ENCODE data around the gene ASMTL. TPM values are rescaled to one million over a fixed set of nuclear protein-coding genes. Genes with fewer than 3 reads are reported as not detected.
A peak's percentile ranks its signal among the peaks of the same experiment; 100 is the strongest.
"Not testable (repeated sequence)": the region's sequence is repeated elsewhere in the genome, so short reads cannot be mapped to it uniquely, and the experiment has no call there.

Gene ASMTL
- total RNA-seq, 2 donors from 2014 or later: 43.1 to 44.2 TPM

- TF ChIP-seq, protein P1, sequence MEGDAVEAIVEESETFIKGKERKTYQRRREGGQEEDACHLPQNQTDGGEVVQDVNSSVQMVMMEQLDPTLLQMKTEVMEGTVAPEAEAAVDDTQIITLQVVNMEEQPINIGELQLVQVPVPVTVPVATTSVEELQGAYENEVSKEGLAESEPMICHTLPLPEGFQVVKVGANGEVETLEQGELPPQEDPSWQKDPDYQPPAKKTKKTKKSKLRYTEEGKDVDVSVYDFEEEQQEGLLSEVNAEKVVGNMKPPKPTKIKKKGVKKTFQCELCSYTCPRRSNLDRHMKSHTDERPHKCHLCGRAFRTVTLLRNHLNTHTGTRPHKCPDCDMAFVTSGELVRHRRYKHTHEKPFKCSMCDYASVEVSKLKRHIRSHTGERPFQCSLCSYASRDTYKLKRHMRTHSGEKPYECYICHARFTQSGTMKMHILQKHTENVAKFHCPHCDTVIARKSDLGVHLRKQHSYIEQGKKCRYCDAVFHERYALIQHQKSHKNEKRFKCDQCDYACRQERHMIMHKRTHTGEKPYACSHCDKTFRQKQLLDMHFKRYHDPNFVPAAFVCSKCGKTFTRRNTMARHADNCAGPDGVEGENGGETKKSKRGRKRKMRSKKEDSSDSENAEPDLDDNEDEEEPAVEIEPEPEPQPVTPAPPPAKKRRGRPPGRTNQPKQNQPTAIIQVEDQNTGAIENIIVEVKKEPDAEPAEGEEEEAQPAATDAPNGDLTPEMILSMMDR (IDR thresholded peaks at IDR 0.05): no peak
- no peak for TF ChIP-seq POLR2A (IDR thresholded peaks at IDR 0.05)
- no peak for TF ChIP-seq POLR2AphosphoS5 (IDR thresholded peaks at IDR 0.05)
- H3K27ac ChIP-seq: no peak overlapping the region
- no peaks in the 10 kb centered on the region for H3K36me3 ChIP-seq
- no peaks in the 10 kb centered on the region for H3K4me1 ChIP-seq (replicated peaks)
- no peak overlapping the region for H3K4me3 ChIP-seq
- 91% methylated on average over 9 of the region's 9 CpGs for WGBS
- no peaks in the 10 kb centered on the region for H3K27me3 ChIP-seq (replicated peaks; ENCODE audit: insufficient read depth)
- intact Hi-C loops (cut with DNase I): no loop called here
- no peak for DNase-seq (ENCODE audit: low spot score)
- H3K9me3 ChIP-seq: no peaks in the 10 kb centered on the region
These were observed 32.3 kb upstream of the ASMTL start for GRCh38 chrX:1485033-1485432.

DNA sequence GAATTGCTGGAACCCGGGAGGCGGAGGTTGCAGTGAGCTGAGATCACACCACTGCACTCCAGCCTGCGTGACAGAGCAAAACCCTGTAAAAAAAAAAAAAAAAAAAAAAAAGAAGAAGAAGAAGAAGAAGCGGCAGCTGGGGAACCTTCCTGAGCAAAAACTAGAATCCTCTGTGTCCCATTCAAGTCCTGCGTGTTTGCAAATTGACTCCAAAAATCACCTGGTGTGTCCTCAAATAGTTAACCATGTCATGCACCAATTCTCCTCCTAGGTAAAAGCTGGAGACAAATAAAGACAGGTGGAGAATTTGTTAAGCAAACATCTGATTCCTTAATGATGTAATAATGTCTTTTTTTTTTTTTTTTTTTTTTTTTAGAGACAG is 31.9 kb upstream of the ASMTL start:
- Histone ChIP-seq H3K9me3 (no peaks in the 10 kb centered on the region), H3K27ac (no peak overlapping the region), H3K4me3 (no peak overlapping the region), H3K4me1 (replicated peaks) (no peaks in the 10 kb centered on the region), H3K36me3 (no peaks in the 10 kb centered on the region), H3K27me3 (replicated peaks; ENCODE audit: insufficient read depth) (no peaks in the 10 kb centered on the region)
- DNase-seq (ENCODE audit: low spot score): no peak
- TF ChIP-seq POLR2AphosphoS5 (IDR thresholded peaks at IDR 0.05): no peak
- TF ChIP-seq POLR2A (IDR thresholded peaks at IDR 0.05): no peak
- TF ChIP-seq, protein P1 (IDR thresholded peaks at IDR 0.05): no peak
- intact Hi-C loops (cut with DNase I): no loop called here
- WGBS: 81% methylated on average over 5 of the region's 5 CpGs

DNA sequence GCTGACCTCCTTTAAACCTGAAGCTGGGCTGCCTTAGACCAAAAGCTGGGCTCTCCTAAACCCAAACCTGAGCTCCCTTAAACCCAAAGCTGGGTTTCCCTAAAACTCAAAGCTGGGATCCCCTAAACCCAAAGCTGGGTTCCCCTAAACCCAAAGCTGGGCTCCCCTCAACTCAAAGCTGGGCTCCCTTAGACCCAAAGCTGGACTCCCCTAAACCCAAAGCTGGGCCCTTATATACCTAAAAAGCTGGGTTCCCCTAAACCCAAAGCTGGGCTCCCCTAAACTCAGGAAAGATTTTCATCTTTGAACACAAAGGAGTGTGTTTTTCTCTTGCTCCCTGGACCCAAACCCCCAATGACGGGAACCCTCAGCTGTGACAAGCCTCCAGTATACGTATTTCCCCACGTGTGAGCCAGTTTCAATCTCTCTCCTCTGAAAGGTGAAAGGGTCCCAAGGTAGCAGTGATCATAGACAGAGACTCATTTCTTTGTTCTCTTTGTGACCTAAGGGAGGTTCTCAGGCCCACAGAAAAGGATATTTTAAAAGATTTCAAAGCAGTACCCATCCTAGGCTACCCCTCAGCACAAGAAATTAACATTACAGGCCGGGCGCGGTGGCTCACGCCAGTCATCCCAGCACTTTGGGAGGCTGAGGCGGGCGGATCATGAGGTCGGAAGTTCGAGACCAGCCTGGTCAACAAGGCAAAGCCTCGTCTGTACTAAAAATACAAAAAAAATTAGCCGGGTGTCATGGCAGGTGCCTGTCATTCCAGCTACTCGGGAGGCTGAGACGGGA is 31.3 kb upstream of the ASMTL start:
- no peaks in the 10 kb centered on the region for H3K4me1 ChIP-seq (replicated peaks)
- TF ChIP-seq POLR2A (IDR thresholded peaks at IDR 0.05): no peak
- TF ChIP-seq POLR2AphosphoS5 (IDR thresholded peaks at IDR 0.05): no peak
- TF ChIP-seq, protein P1 (IDR thresholded peaks at IDR 0.05): no peak
- intact Hi-C loops (cut with DNase I): no loop called here
- no peaks in the 10 kb centered on the region for H3K9me3 ChIP-seq
- no peaks in the 10 kb centered on the region for H3K36me3 ChIP-seq
- no peaks in the 10 kb centered on the region for H3K27me3 ChIP-seq (replicated peaks; ENCODE audit: insufficient read depth)
- no peak overlapping the region for H3K27ac ChIP-seq
- no peak for DNase-seq (ENCODE audit: low spot score)
- no peak overlapping the region for H3K4me3 ChIP-seq
- WGBS: 76% methylated on average over 15 of the region's 15 CpGs

DNA sequence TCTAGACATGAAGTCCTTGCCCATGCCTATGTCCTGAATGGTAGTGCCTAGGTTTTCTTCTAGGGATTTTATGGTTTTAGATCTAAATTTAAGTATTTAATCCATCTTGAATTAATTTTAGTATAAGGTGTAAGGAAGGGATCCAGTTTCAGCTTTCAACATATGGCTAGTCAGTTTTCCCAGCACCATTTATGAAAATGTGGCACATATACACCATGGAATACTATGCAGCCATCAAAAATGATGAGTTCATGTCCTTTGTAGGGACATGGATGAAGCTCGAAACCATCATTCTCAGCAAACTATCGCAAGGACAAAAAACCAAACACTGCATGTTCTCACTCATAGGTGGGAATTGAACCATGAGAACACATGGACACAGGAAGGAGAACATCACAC is 29.8 kb upstream of the ASMTL start:
- H3K9me3 ChIP-seq; H3K27me3 ChIP-seq (replicated peaks; ENCODE audit: insufficient read depth); H3K4me3 ChIP-seq; H3K36me3 ChIP-seq; H3K4me1 ChIP-seq (replicated peaks); intact Hi-C loops (cut with DNase I); DNase-seq (ENCODE audit: low spot score); H3K27ac ChIP-seq: not testable (repeated sequence)
- WGBS: 86% methylated on average over 1 of the region's 2 CpGs

DNA sequence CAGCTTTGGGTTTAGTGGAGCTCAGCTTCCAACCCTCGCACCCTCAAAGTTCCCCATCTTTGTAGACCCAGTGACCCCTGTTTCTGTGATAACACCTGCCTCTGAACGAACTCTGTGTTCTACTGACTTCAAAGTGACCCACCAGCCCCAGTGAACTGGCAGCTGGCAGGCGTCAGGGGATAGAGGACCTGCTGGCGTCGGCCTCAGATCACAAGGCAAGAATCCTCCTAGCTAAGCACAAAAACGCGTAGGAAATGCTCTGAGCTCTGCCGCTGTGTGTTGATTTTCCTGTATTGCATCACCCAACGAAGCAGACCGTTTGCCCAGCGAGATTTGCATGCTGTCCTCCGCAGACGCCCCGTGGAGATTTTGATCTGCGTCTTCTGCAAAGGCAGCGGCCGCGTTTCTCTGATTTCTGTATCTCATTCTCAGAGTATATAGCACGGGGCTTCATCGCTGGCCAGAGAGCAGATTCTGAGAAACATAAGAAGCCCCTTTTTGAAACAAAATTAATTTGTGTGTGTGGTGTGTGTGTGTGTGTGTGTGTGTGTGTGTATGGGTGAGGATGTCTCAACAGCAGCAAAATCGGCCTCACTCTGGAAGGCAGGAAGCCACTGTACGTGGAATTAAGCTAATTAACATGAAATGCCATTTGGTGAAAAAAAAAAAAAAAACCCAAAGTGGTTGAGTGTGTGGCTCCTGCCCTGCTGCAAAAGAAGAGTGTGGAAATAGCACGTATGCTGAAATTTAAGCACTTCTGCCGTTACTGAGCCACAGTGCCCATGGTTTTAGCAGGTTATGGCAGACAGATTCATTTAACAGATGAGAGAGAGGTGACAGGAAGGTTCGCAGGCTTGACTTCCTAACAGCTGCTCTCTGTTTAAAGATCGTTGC is 29.2 kb upstream of the ASMTL start:
- intact Hi-C loops (cut with DNase I): no loop called here
- TF ChIP-seq POLR2AphosphoS5 (IDR thresholded peaks at IDR 0.05) (peak; percentile 40), POLR2A (IDR thresholded peaks at IDR 0.05) (no peak)
- Histone ChIP-seq H3K4me1 (replicated peaks) (no peaks in the 10 kb centered on the region), H3K9me3 (no peaks in the 10 kb centered on the region), H3K27me3 (replicated peaks; ENCODE audit: insufficient read depth) (no peaks in the 10 kb centered on the region), H3K4me3 (no peak overlapping the region), H3K36me3 (no peaks in the 10 kb centered on the region), H3K27ac (no peak overlapping the region)
- 10% methylated on average over 26 of the region's 26 CpGs for WGBS
- peak; percentile 29 for DNase-seq (ENCODE audit: low spot score)

All from prostate gland (tissue), 2 donors.